HTR-8/SVneo (cell line): ENCODE results near the gene CCNY.
A peak's percentile ranks its signal among the peaks of the same experiment; 100 is the strongest.

Experiments used
- DNase-seq: peaks from one replicate; pipeline ENCODE4 v3.0.0; 2011; ENCODE audit warnings: low spot score, mixed read lengths; ENCODE audit not compliant: insufficient read length
- FAIRE-seq: peaks from 2 replicates; lab custom pipeline; 2011; peaks lifted over from hg19 to GRCh38; lab: Jason Lieb, UNC

CCNY gene

GRCh38 chr10:35378541-35379210, 42.4 kb downstream of the CCNY start:
- peak; percentile 95 for FAIRE-seq
- peak; percentile 54 for DNase-seq

GRCh38 chr10:35379226-35380137, 43.2 kb downstream of the CCNY start:
- no peak for DNase-seq
- FAIRE-seq: no peak

DNA sequence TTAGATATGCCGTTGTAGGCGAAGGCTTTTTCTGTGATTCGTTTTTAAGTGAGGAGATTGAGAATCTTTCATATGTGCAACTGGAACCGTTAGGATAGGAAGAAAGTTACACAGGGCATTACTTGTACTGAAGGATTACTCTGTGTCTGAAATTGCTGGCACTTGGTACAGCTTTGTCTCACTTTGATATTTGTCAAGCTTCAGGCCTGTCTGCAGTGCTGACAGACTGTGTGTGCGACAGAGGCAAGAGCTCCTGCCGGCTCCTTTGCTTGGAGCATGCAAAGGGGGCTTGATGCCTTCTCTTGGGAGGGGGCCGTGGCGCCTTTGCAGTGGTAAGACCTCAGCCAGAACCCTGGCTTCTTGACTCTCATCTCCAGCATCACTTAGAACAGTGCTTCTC, 45.8 kb downstream of the CCNY start:
- DNase-seq (no peak), FAIRE-seq (no peak)

DNA sequence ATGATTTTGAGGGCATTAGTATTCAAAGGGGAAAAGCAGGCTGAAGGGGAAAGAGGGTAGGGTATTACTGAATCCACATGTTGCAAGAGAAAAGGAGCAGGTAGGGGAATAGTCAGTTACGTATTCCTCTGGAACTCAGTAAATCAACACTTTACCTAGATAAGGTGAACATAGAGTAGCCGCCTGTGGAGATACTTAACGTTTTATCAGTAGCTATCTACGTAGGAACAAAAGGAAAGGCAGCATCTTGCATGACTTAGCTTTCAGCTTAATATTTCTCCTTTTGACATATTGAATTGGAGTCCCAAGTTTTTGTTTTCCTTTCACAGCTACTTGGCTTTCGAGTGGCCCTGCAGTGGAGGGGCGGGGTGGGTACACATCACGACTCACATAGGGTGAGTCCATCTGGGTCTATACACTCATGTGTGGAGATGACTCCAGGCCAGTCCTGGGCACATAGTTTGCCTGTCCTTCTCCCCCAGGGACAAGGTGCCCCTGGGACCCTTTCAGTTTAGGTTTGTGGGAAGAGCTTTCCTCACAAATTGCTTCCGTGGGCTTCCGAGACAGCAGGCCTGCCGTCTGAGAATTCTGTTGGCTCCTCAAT, 48.1 kb downstream of the CCNY start:
- no peak for FAIRE-seq

GRCh38 chr10:35386594-35387174, 50.4 kb downstream of the CCNY start:
- FAIRE-seq: no peak
- no peak for DNase-seq

More for the DNA sequence above, 48.1 kb downstream of the CCNY start:
- DNase-seq: no peak

DNA sequence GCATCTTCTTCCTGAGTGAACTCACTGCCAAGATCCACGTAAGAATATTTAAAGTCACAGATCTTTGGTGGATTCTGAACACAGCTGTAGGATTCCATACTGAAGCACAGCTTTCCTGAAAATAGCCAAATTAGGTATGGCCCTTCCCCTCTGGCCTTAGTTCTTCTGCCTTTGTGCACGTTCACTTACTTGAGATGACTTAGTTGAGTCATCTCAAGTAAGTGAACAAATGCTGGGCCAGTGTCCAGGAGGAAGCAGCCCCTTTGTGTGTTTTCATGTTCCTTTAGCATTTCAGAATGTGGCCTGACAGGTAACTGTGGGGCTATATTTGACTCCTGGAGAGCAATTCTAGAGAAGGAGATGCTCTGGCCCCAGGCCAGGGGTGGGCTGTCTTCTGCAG, 51.5 kb downstream of the CCNY start:
- DNase-seq (no peak), FAIRE-seq (no peak)

GRCh38 chr10:35388197-35388596, 51.9 kb downstream of the CCNY start:
- FAIRE-seq (no peak), DNase-seq (no peak)

- DNase-seq (no peak), FAIRE-seq (no peak)
Observed at GRCh38 chr10:35388682-35389081, 52.4 kb downstream of the CCNY start.

GRCh38 chr10:35390161-35390840, 54.0 kb downstream of the CCNY start:
- FAIRE-seq (no peak), DNase-seq (no peak)

DNA sequence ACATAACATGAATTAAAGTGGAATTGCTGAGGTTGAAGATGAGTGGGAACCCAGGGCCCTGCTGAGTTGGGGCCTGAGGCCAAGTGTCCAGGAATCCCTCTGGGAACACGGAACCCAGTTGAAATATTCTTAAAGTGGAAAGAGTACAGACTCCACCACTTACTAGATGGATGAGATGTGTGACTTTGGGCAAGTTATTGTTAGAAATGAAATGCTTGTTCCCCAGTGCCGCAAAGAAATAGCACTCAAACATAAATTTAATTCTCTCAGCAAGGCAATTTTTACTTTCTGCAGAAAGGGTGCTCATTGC, 54.5 kb downstream of the CCNY start:
- DNase-seq (no peak), FAIRE-seq (no peak)

- DNase-seq (no peak), FAIRE-seq (no peak)
Observed at GRCh38 chr10:35391153-35391953, 55.0 kb downstream of the CCNY start.

DNA sequence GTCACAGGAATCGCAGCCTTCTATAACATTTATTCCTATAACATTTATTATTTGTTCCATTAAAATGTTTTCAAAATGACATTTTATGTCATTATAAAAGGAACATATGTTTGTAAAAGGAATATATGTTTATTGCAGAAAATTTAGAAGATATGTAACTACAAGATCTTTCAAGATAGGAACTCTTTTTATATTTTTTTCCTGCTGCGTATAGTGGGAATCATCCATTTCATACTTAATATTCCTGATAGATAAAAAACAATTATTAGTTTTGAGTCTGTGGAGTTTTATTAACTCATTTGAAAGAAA, 55.6 kb downstream of the CCNY start:
- no peak for DNase-seq
- no peak for FAIRE-seq

- DNase-seq (no peak), FAIRE-seq (no peak)
Observed at GRCh38 chr10:35392482-35393228, 56.3 kb downstream of the CCNY start.

DNA sequence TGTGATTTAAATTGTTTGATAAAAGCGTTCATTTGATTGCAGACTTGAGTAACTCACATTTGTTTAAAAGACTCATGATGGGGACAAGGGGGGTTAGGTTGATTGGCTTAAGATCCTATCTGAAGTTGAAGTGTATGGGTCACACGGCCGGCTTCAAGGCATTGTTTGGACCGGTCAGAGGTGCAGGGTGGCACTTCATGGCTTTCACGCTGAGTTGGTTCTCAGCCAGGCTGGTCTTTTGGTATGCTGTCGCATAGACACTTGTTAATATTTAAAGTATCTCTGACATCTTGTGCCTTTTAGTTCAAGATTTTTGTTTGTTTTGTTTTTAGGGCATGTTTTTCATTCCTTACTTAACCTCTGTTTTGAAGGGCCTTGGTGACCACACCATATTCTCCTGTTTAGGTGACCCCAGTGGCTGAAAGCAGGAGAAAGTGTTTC, 58.1 kb downstream of the CCNY start:
- no peak for FAIRE-seq
- no peak for DNase-seq

- DNase-seq (no peak), FAIRE-seq (no peak)
Observed at GRCh38 chr10:35394934-35395333, 58.6 kb downstream of the CCNY start.

- DNase-seq: no peak
- no peak for FAIRE-seq
Observed at GRCh38 chr10:35396560-35397434, 60.5 kb downstream of the CCNY start.

- no peak for DNase-seq
- no peak for FAIRE-seq
Observed at GRCh38 chr10:35397953-35398352, 61.6 kb downstream of the CCNY start.

- FAIRE-seq (no peak), DNase-seq (no peak)
Observed at GRCh38 chr10:35398355-35398754, 62.0 kb downstream of the CCNY start.
